Mammary epithelial cell (primary cell): Measurements from ENCODE around the gene NEK10.

Experiments used
- EZH2 ChIP-seq: IDR thresholded peaks from 2 replicates; pipeline ENCODE4 v1.6.1; 2012; ENCODE audit warnings: low read length, inconsistent platforms, borderline replicate concordance
- TF ChIP-seq, protein P1 (sequence below), 2 donors: IDR thresholded peaks in 1 of 2; conservative IDR thresholded peaks in 1 of 2; 2 replicates each; pipeline ENCODE4 v1.5.1; 2011 to 2012; ENCODE audit warnings: inconsistent platforms in 2 of 2, low read length in 2 of 2, mild to moderate bottlenecking in 2 of 2, control low read depth in 1 of 2, low read depth in 1 of 2; ENCODE audit not compliant: insufficient read depth in 1 of 2; ENCODE audit errors: extremely low read depth in 1 of 2

DNA sequence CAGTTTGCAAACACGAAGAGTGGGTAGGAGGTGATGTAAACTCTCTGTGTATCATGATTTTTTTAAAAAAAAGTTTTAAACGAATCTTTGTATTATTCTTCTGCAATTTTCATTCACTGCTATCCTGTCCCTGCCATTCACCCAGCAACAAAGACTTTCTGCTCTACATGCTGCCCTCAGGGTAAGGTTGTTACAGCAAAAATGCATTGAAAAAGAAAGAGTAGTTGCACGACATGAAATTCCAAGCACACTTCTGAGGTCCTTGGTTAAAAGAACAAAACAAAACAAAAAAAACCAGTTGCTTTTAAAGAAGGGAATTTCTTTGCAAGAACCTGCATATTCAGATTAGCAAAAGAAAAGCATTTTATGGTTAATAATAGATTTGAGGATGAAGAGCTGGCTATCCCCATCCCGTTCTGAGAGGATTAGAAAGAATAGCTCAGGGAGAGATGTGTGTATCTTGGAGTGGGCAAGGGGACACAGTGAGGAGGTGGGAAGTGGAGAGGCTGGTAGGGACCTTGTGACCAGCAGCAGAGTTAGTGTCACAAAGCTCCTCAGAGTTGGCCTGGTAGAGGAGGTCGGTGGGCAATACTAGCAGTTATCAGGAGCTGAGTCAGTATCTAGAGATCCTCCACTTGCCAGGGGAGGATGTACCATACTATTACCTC is 290.8 kb downstream of the NEK10 start:
- no peak for TF ChIP-seq EZH2
- TF ChIP-seq, protein P1, sequence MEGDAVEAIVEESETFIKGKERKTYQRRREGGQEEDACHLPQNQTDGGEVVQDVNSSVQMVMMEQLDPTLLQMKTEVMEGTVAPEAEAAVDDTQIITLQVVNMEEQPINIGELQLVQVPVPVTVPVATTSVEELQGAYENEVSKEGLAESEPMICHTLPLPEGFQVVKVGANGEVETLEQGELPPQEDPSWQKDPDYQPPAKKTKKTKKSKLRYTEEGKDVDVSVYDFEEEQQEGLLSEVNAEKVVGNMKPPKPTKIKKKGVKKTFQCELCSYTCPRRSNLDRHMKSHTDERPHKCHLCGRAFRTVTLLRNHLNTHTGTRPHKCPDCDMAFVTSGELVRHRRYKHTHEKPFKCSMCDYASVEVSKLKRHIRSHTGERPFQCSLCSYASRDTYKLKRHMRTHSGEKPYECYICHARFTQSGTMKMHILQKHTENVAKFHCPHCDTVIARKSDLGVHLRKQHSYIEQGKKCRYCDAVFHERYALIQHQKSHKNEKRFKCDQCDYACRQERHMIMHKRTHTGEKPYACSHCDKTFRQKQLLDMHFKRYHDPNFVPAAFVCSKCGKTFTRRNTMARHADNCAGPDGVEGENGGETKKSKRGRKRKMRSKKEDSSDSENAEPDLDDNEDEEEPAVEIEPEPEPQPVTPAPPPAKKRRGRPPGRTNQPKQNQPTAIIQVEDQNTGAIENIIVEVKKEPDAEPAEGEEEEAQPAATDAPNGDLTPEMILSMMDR (conservative IDR thresholded peaks at IDR 0.05 in 1 of 2, IDR thresholded peaks at IDR 0.05 in 1 of 2; ENCODE audit: extremely low read depth in 1 of 2, insufficient read depth in 1 of 2, low read depth in 1 of 2, low read length in 2 of 2) = no peak
